ENCODE results near the gene SNTG2. TPM values are rescaled to one million over a fixed set of nuclear protein-coding genes. Genes with fewer than 3 reads are reported as not detected.

SNTG2 gene
- total RNA-seq, 1 donor from 2014 or later = 2.2 TPM

DNA sequence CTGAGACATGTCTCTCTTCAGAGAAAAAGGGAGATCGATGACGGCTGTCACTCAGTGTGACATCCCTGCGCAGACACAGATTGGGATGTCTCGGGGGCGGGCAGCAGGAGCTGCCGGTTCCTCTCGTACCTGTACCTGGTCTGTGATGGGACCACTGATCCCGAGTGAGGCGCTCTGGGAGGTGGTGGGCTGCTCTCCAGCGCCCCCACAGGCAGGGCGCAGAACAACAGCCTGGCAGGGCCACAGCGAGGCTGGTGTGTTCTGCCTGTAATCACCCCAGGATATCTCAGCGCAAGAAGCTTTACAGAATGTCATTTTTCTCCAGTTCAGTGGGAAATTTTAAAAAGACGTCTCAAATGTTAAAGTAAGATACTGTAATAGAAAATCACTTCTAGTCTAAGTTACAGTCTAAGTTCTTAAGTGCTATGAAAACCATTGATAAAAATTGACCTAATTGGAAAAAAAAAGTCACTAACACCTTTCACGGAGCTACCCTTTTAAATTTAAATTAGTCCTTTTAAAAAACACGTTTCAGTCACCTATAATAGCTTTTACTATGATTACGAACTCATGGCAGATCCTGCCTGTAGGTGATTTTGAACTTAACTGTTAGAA lies 189.8 kb downstream of the SNTG2 start:
- peaks cover 8% of the 10 kb centered on the region for H3K4me1 Mint-ChIP-seq
- POLR2A ChIA-PET = no interaction called here
- intact Hi-C loops (cut with micrococcal nuclease) = no loop called here

DNA sequence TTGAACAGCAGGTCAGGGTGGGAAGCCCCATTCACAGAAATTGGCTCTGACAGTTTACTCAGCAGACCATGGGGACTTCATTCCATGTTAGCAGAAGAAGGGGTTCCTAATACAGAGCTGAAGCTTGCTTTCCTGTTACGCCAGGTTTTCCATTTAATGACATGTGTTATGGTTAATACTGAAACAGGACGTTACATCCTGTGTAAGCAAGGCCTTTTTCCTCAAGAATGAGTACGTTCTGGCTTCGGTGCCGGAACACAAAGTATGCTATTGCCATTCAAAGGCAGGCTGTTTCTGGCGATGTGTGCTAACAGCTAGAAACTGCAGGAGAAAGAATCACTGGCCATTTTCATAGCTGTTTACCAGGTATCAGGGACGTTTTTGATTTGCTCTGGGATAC lies 190.4 kb downstream of the SNTG2 start:
- CTCF ChIA-PET = interaction anchor here (0.7 kb wide), 1 partner anchor 627 kb away, joined by 3 read pairs; no protein-coding TSS in a partner anchor
- Mint-ChIP-seq H3K27me3 (peaks cover 2% of the 10 kb centered on the region), H3K27ac (no peak overlapping the region), H3K4me3 (no peak overlapping the region), H3K9me3 (peaks cover 8% of the 10 kb centered on the region), H3K36me3 (ENCODE audit: low read depth) (no peaks in the 10 kb centered on the region), H3K4me1 (peaks cover 8% of the 10 kb centered on the region)
- POLR2A ChIA-PET = no interaction called here
- no peak for ATAC-seq (ENCODE audit: low read depth)
- no peak for DNase-seq
- intact Hi-C loops (cut with micrococcal nuclease) = no loop called here
- TF ChIP-seq, protein P1, sequence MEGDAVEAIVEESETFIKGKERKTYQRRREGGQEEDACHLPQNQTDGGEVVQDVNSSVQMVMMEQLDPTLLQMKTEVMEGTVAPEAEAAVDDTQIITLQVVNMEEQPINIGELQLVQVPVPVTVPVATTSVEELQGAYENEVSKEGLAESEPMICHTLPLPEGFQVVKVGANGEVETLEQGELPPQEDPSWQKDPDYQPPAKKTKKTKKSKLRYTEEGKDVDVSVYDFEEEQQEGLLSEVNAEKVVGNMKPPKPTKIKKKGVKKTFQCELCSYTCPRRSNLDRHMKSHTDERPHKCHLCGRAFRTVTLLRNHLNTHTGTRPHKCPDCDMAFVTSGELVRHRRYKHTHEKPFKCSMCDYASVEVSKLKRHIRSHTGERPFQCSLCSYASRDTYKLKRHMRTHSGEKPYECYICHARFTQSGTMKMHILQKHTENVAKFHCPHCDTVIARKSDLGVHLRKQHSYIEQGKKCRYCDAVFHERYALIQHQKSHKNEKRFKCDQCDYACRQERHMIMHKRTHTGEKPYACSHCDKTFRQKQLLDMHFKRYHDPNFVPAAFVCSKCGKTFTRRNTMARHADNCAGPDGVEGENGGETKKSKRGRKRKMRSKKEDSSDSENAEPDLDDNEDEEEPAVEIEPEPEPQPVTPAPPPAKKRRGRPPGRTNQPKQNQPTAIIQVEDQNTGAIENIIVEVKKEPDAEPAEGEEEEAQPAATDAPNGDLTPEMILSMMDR (IDR thresholded peaks at IDR 0.05) = no peak

More for the DNA sequence above, 189.8 kb downstream of the SNTG2 start:
- peaks cover 2% of the 10 kb centered on the region for H3K27me3 Mint-ChIP-seq
- no peak overlapping the region for H3K27ac Mint-ChIP-seq
- TF ChIP-seq, protein P1 (IDR thresholded peaks at IDR 0.05) = no peak
- no peaks in the 10 kb centered on the region for H3K36me3 Mint-ChIP-seq (ENCODE audit: low read depth)
- H3K9me3 Mint-ChIP-seq = peaks cover 8% of the 10 kb centered on the region
- no peak overlapping the region for H3K4me3 Mint-ChIP-seq
- peak; percentile 35 for DNase-seq
- CTCF ChIA-PET = interaction anchor here (0.7 kb wide), 1 partner anchor 627 kb away, joined by 3 read pairs; no protein-coding TSS in a partner anchor
- ATAC-seq (ENCODE audit: low read depth) = peak; percentile 57

DNA sequence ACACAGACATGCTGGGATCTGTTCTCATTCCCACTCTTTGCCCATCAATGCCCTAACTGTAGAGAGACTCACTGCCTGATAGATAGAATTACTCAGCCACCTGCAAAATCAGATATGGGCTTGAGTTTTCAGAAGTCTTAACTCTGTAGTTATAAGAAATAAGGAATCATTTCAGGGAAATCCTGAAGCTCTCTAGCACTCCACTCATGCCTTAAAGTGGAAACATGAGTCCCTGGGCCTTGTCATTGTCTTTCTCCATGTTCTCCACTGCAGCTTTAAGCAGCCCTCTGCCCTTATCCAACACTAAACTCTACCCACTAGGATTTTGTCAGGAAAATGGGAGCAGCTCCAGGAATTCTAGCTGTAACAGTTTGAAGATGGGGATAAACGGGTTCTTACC lies 192.5 kb downstream of the SNTG2 start:
- no peak overlapping the region for H3K4me3 Mint-ChIP-seq
- intact Hi-C loops (cut with micrococcal nuclease) = no loop called here
- ATAC-seq (ENCODE audit: low read depth) = no peak

DNA sequence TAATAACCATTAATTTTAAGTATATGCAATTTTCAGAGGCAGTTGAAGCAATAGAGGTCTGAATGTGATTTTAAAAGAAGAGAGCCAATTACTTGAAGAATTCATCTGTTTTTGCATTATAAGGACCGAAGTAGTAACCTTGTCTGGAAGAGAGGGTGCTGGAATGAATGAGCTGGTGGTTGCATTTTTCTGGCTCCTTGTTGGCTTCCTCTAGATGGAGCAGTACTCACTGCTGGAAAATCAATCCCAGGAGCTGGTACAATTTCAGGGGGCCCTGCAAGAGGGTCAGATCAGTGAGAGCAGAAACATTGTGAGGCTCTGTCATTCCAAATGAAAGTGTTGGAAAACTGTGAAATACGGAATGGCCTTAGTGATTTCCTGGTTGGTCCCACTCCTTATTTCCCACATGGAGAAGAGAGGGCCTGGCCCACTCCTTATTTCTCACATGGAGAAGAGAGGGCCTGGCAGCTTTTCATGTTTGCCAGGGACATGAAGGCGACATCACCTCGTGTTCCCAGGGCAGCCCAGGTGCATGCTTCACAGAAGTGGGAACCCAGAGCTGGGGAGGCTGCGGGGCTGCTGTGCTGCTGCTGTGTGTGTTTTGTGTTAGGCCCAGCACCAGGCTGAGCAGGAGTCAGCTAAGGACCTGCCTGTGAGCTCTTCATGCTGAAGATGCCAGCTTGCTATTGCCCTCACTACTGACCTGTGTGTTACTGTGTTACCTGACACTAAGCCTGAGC lies 197.4 kb downstream of the SNTG2 start:
- no peak for DNase-seq
- TF ChIP-seq, protein P1 (IDR thresholded peaks at IDR 0.05) = no peak
- H3K4me1 Mint-ChIP-seq = peaks cover 4% of the 10 kb centered on the region
- no peak overlapping the region for H3K27ac Mint-ChIP-seq
- no peaks in the 10 kb centered on the region for H3K36me3 Mint-ChIP-seq (ENCODE audit: low read depth)
- intact Hi-C loops (cut with micrococcal nuclease) = no loop called here
- ChIA-PET POLR2A (no interaction called here), CTCF (interaction anchor here (1.0 kb wide), 1 partner anchor 10 kb away, joined by 3 read pairs; no protein-coding TSS in a partner anchor)
- peaks cover 8% of the 10 kb centered on the region for H3K9me3 Mint-ChIP-seq
- no peak overlapping the region for H3K4me3 Mint-ChIP-seq
- no peak for ATAC-seq (ENCODE audit: low read depth)
- no peaks in the 10 kb centered on the region for H3K27me3 Mint-ChIP-seq

More for the DNA sequence above, 192.5 kb downstream of the SNTG2 start:
- H3K27me3 Mint-ChIP-seq = peaks cover 2% of the 10 kb centered on the region
- H3K27ac Mint-ChIP-seq = no peak overlapping the region
- ChIA-PET CTCF (no interaction called here), POLR2A (no interaction called here)
- H3K36me3 Mint-ChIP-seq (ENCODE audit: low read depth) = no peaks in the 10 kb centered on the region
- TF ChIP-seq, protein P1 (IDR thresholded peaks at IDR 0.05) = no peak
- peaks cover 8% of the 10 kb centered on the region for H3K9me3 Mint-ChIP-seq
- DNase-seq = no peak
- H3K4me1 Mint-ChIP-seq = peaks cover 8% of the 10 kb centered on the region

DNA sequence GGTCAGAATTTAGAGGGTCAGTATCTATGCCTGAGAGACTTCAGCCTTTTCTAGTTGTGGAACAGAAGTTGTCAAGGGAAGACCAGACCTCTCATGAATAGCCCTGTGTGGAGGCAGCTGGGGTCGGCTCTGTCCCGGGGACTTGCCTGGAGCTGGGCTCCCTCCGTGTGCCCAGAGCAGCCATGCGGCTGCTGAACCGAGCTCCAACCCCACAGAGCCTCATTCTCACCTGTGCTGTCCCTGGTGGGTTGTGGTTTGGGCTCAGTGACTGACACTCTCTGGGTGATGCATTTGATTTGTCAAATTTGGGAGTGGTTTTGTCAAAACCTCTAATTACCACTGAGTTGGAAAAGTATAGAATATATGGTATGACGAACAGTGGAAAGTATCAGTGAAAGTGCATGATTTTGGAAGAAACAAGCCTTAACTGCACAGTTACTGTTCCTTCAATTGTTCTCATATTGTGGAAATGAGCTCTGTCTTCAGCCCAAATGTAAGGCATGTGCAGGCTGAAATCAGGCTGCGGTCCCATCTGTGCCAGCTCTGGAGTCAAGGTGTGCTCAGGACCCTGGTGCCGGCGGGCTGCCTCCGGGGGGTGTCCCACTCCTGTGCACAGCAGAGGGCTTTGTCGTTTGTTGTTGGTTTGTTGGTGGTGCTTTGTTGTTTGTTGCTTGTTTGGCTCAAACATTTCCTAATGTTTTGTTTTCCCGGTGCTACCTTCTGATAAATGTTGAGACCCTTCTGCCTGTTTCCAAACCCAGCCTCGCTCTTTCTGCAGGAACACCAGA lies 200.3 kb downstream of the SNTG2 start:
- intact Hi-C loops (cut with micrococcal nuclease) = no loop called here
- TF ChIP-seq, protein P1 (IDR thresholded peaks at IDR 0.05) = no peak
- no peak for ATAC-seq (ENCODE audit: low read depth)
- Mint-ChIP-seq H3K27me3 (no peaks in the 10 kb centered on the region), H3K9me3 (no peaks in the 10 kb centered on the region), H3K4me1 (peaks cover 4% of the 10 kb centered on the region), H3K27ac (no peak overlapping the region), H3K36me3 (ENCODE audit: low read depth) (no peaks in the 10 kb centered on the region), H3K4me3 (no peak overlapping the region)
- CTCF ChIA-PET = no interaction called here
- DNase-seq = no peak
- POLR2A ChIA-PET = no interaction called here
